Measurements from ENCODE around the gene USF1.

Gene USF1

GRCh38 chr1:161013131-161013487, 32.7 kb downstream of the USF1 start:
- TF ChIP-seq CTCF (IDR thresholded peaks at IDR 0.05) = no peak

GRCh38 chr1:161012420-161012819, 33.4 kb downstream of the USF1 start:
- no peak for TF ChIP-seq CTCF (IDR thresholded peaks at IDR 0.05)

GRCh38 chr1:161009602-161010211, 36.1 kb downstream of the USF1 start:
- no peak for TF ChIP-seq CTCF (IDR thresholded peaks at IDR 0.05)

- no peak for TF ChIP-seq CTCF (IDR thresholded peaks at IDR 0.05)
These were observed 36.8 kb downstream of the USF1 start for GRCh38 chr1:161008869-161009510.

- no peak for TF ChIP-seq CTCF (IDR thresholded peaks at IDR 0.05)
These were observed 38.4 kb downstream of the USF1 start for GRCh38 chr1:161007369-161007768.

GRCh38 chr1:161006563-161006962, 39.2 kb downstream of the USF1 start:
- TF ChIP-seq CTCF (IDR thresholded peaks at IDR 0.05) = no peak

GRCh38 chr1:161001525-161001924, 44.3 kb downstream of the USF1 start:
- TF ChIP-seq CTCF (IDR thresholded peaks at IDR 0.05) = no peak
